K562 (cell line): Measurements from ENCODE around the gene CD248. TPM values are rescaled to one million over a fixed set of nuclear protein-coding genes. Genes with fewer than 3 reads are reported as not detected.

Experiments
- CBX8 ChIP-seq: fragments of 200-600 bp; sonication (generic); IDR thresholded peaks from 2 replicates; pipeline ENCODE4 v1.6.1; 2012; ENCODE audit warnings: borderline replicate concordance, mixed run types, low read depth, mild to moderate bottlenecking, moderate library complexity, mixed read lengths, low read length, control low read depth, inconsistent platforms; ENCODE audit not compliant: poor library complexity, severe bottlenecking; ENCODE audit errors: extremely low read depth
- CHD2 ChIP-seq: IDR thresholded peaks from 2 replicates; pipeline ENCODE4 v1.6.1; 2011; ENCODE audit warnings: low read depth, low read length
- CREB3L1 ChIP-seq: fragments of 450-650 bp; IDR thresholded peaks from 2 replicates; pipeline ENCODE4 v1.6.1; 2014; ENCODE audit warnings: low read depth, mild to moderate bottlenecking, moderate library complexity, borderline replicate concordance
- FOXM1 ChIP-seq, 2 experiments: fragments of 450-650 bp in 1 of 2; sonication (generic) in 1 of 2; formaldehyde crosslinking in 1 of 2; IDR thresholded peaks; 2 replicates each; pipeline versions ENCODE4 v1.6.1 to v1.9.0; 2017 to 2022; ENCODE audit warnings: low read depth in 2 of 2, mild to moderate bottlenecking in 2 of 2, missing genetic modification reagents in 1 of 2, moderate library complexity in 1 of 2
- GATA2 ChIP-seq: sonication (generic); formaldehyde crosslinking; IDR thresholded peaks from 2 replicates; pipeline ENCODE4 v1.4.0; 2020; ENCODE audit warnings: mild to moderate bottlenecking, missing genetic modification reagents
- JUN ChIP-seq, 2 experiments: sonication (generic) in 1 of 2; formaldehyde crosslinking in 1 of 2; IDR thresholded peaks; 2 replicates each; pipeline versions ENCODE4 v1.6.1 to v1.8.0; 2012 to 2022; ENCODE audit warnings: borderline replicate concordance in 2 of 2, mild to moderate bottlenecking in 2 of 2, improper control_type of control experiment in 1 of 2, low read depth in 1 of 2, low read length in 1 of 2, missing genetic modification reagents in 1 of 2
- JUNB ChIP-seq: fragments of 450-650 bp; formaldehyde crosslinking; conservative IDR thresholded peaks from 2 replicates; pipeline ENCODE4 v1.4.0; 2020; ENCODE audit warnings: mild to moderate bottlenecking
- MYNN ChIP-seq, 2 experiments: sonication (generic); formaldehyde crosslinking in 1 of 2; IDR thresholded peaks; 2 replicates each; pipeline versions ENCODE4 v1.5.0 to v1.6.1; 2016 to 2020; ENCODE audit warnings: antibody characterized with exemption in 1 of 2, missing genetic modification reagents in 1 of 2
- RBM17 ChIP-seq: fragments of 200-400 bp; formaldehyde crosslinking; IDR thresholded peaks from 2 replicates; pipeline ENCODE4 v1.6.1; 2017; ENCODE audit warnings: low read depth, mild to moderate bottlenecking, low read length, borderline replicate concordance
- RNF2 ChIP-seq: sonication (generic); IDR thresholded peaks from 2 replicates; pipeline ENCODE4 v1.6.1; 2016
- SIRT6 ChIP-seq: IDR thresholded peaks from one replicate; pipeline ENCODE4 v1.6.1; 2012; ENCODE audit warnings: low read depth, mild to moderate bottlenecking, control low read depth, inconsistent platforms, low read length, moderate library complexity
- SMARCC2 ChIP-seq: fragments of 450-650 bp; IDR thresholded peaks from 2 replicates; pipeline ENCODE4 v1.6.1; 2017; ENCODE audit warnings: antibody characterized with exemption, moderate library complexity, mild to moderate bottlenecking, low read depth
- THRA ChIP-seq: fragments of 450-650 bp; IDR thresholded peaks from 2 replicates; pipeline ENCODE4 v1.6.1; 2017; ENCODE audit warnings: mild to moderate bottlenecking, moderate library complexity
- XRCC3 ChIP-seq: fragments of 450-650 bp; IDR thresholded peaks from 2 replicates; pipeline ENCODE4 v1.6.1; 2017; ENCODE audit warnings: mild to moderate bottlenecking, moderate library complexity
- ZNF140 ChIP-seq: fragments of 250-450 bp; sonication (Bioruptor Pico); IDR thresholded peaks from 2 replicates; pipeline ENCODE4 v1.8.0; 2021; ENCODE audit warnings: moderate library complexity, mild to moderate bottlenecking, inconsistent platforms
- ZNF24 ChIP-seq: fragments of 450-650 bp; IDR thresholded peaks from 2 replicates; pipeline ENCODE4 v1.6.1; 2016
- ZNF3 ChIP-seq: fragments of 250-450 bp; sonication (Bioruptor Pico); IDR thresholded peaks from 2 replicates; pipeline ENCODE4 v1.5.0; 2021; ENCODE audit warnings: mild to moderate bottlenecking, moderate library complexity
- polyA plus RNA-seq, 8 experiments: library from polyadenylated mRNA; depleted of rRNA in 4 of 8; stranded (reverse) in 5 of 8; unstranded in 3 of 8; fragments of >200 nt; fragmentation: Nextera tagmentation in 2 of 8; fragmentation: Illumina TruSeq in 1 of 8; extraction: Ambion mirVana in 2 of 8; extraction: Trizol in 1 of 8; gene quantifications; 2 replicates each; pipeline versions ENCODE4 v1.2.1 to v1.2.3, GENCODE V29; 2011 to 2014; ENCODE audit warnings: inconsistent platforms in 1 of 8, missing spikeins in 1 of 8
- total RNA-seq, 7 experiments: library from RNA; depleted of rRNA in 6 of 7; stranded (reverse); fragments of >200 nt in 6 of 7; fragmentation: Illumina TruSeq in 2 of 7; extraction: Trizol in 2 of 7; gene quantifications; 2 replicates each; pipeline versions ENCODE4 v1.2.1 to v1.2.3, GENCODE V29; 2011 to 2021; ENCODE audit warnings: low replicate concordance in 1 of 7
- TF ChIP-seq, protein P1 (sequence below): fragments of 250-450 bp; sonication (Bioruptor Pico); IDR thresholded peaks from 2 replicates; pipeline ENCODE4 v1.5.0; 2021; ENCODE audit warnings: mild to moderate bottlenecking, borderline replicate concordance
- TF ChIP-seq, protein P2 (sequence below): fragments of 450-650 bp; IDR thresholded peaks from 2 replicates; pipeline ENCODE4 v1.6.1; 2016; ENCODE audit warnings: missing biosample characterization, missing genetic modification characterization

The CD248 gene
- total and polyA plus RNA-seq, 9 of the 15 experiments (the other 6 are each of a cell fraction or from before 2014, with no cell fraction given) = 0.09 TPM; not detected in 8

GRCh38 chr11:66347425-66348276, 30.8 kb upstream of the CD248 start, which contains the start of gene B4GAT1 (continued):
- no peak for TF ChIP-seq SIRT6
- peak; percentile 45 for TF ChIP-seq CHD2
- TF ChIP-seq THRA = no peak
- no peak for TF ChIP-seq ZNF24
- TF ChIP-seq CREB3L1 = peak; percentile 62; the same call in 1 of the 2 replicates
- TF ChIP-seq GATA2 = peak; percentile 79
- no peak for TF ChIP-seq SMARCC2
- TF ChIP-seq, protein P1, sequence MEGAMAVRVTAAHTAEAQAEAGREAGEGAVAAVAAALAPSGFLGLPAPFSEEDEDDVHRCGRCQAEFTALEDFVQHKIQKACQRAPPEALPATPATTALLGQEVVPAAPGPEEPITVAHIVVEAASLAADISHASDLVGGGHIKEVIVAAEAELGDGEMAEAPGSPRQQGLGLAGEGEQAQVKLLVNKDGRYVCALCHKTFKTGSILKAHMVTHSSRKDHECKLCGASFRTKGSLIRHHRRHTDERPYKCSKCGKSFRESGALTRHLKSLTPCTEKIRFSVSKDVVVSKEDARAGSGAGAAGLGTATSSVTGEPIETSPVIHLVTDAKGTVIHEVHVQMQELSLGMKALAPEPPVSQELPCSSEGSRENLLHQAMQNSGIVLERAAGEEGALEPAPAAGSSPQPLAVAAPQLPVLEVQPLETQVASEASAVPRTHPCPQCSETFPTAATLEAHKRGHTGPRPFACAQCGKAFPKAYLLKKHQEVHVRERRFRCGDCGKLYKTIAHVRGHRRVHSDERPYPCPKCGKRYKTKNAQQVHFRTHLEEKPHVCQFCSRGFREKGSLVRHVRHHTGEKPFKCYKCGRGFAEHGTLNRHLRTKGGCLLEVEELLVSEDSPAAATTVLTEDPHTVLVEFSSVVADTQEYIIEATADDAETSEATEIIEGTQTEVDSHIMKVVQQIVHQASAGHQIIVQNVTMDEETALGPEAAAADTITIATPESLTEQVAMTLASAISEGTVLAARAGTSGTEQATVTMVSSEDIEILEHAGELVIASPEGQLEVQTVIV (CRISPR knock-in tag) = no peak
- no peak for TF ChIP-seq RBM17
- no peak for TF ChIP-seq ZNF3 (CRISPR knock-in tag)
- TF ChIP-seq MYNN (IDR thresholded peaks at IDR 0.05) = no peak
- TF ChIP-seq MYNN (CRISPR knock-in tag; IDR thresholded peaks at IDR 0.05) = no peak
- no peak for TF ChIP-seq ZNF140
- TF ChIP-seq CBX8 = no peak
- TF ChIP-seq XRCC3 = no peak
- TF ChIP-seq RNF2 = peak; percentile 70; the same call in 1 of the 2 replicates
- TF ChIP-seq, protein P2, sequence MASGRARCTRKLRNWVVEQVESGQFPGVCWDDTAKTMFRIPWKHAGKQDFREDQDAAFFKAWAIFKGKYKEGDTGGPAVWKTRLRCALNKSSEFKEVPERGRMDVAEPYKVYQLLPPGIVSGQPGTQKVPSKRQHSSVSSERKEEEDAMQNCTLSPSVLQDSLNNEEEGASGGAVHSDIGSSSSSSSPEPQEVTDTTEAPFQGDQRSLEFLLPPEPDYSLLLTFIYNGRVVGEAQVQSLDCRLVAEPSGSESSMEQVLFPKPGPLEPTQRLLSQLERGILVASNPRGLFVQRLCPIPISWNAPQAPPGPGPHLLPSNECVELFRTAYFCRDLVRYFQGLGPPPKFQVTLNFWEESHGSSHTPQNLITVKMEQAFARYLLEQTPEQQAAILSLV (tag) = no peak
- no peak for TF ChIP-seq JUNB (CRISPR knock-in tag)
- peak; percentile 40; the same call in 1 of the 2 replicates for TF ChIP-seq JUN (IDR thresholded peaks at IDR 0.05; ENCODE audit: borderline replicate concordance, low read depth, low read length)
- no peak for TF ChIP-seq JUN (CRISPR knock-in tag; IDR thresholded peaks at IDR 0.05; ENCODE audit: borderline replicate concordance)
- no peak for TF ChIP-seq FOXM1 (IDR thresholded peaks at IDR 0.05; ENCODE audit: low read depth)
- TF ChIP-seq FOXM1 (CRISPR knock-in tag; IDR thresholded peaks at IDR 0.05; ENCODE audit: low read depth) = no peak
